T-cell (primary cell): ENCODE data around the gene ABCC3. TPM values are rescaled to one million over a fixed set of nuclear protein-coding genes. Genes with fewer than 3 reads are reported as not detected.

Experiments used
- ATAC-seq, 4 experiments: fragments of 200-7000 bp in 3 of 4; fragments of 150-1000 bp in 1 of 4; cut with Tn5 transposase; replicated peaks in 1 of 4; 1 replicate in 3 of 4; 2 replicates in 1 of 4; pipeline ENCODE4 v1.10.0; 2021; ENCODE audit warnings: moderate library complexity in 3 of 4, mild to moderate bottlenecking in 2 of 4, moderate number of reproducible peaks in 1 of 4
- CTCF ChIA-PET, 2 donors: fragments of 300-600 bp; sonication (Branson Sonifier 250); formaldehyde crosslinking; loops; one replicate each; lab custom pipeline; 2022; ENCODE audit warnings: antibody characterized with exemption in 2 of 2; lab: Charles Lee
- POLR2A ChIA-PET, 2 donors: fragments of 300-600 bp; sonication (Branson Sonifier 250); formaldehyde crosslinking; loops; one replicate each; lab custom pipeline; 2022; ENCODE audit warnings: antibody characterized with exemption in 2 of 2; lab: Charles Lee
- DNase-seq, 35 experiments: peaks; one replicate each; pipeline versions ENCODE4 v3.0.0 to v3.0.0-alpha.2; 2013 to 2023
- H3K27ac ChIP-seq: one replicate; pipeline ENCODE4 v1.5.1; 2013; ENCODE audit warnings: low read length
- H3K27me3 ChIP-seq, 2 experiments: replicated peaks in 1 of 2; 1 replicate in 1 of 2; 2 replicates in 1 of 2; pipeline versions ENCODE4 v1.6.1 to v1.7.0; 2013; ENCODE audit warnings: low read length in 1 of 2, mixed read lengths in 1 of 2; ENCODE audit not compliant: control insufficient read depth in 2 of 2, insufficient read depth in 2 of 2; ENCODE audit errors: extremely low read depth in 1 of 2
- H3K36me3 ChIP-seq, 2 donors: 1 replicate in 1 of 2; 2 replicates in 1 of 2; pipeline versions ENCODE4 v1.6.1 to v1.7.0; 2013; ENCODE audit warnings: low read length in 1 of 2; ENCODE audit not compliant: control insufficient read depth in 2 of 2, insufficient read depth in 1 of 2; ENCODE audit errors: extremely low read depth in 1 of 2
- H3K4me1 ChIP-seq, 2 experiments: 1 replicate in 1 of 2; 2 replicates in 1 of 2; pipeline versions ENCODE4 v1.6.1 to v1.7.0; 2013; ENCODE audit warnings: low read length in 2 of 2, mixed read lengths in 1 of 2; ENCODE audit not compliant: insufficient read depth in 2 of 2, control insufficient read depth in 1 of 2; ENCODE audit errors: extremely low read depth in 1 of 2
- H3K4me3 ChIP-seq, 2 donors: 1 replicate in 1 of 2; 2 replicates in 1 of 2; pipeline versions ENCODE4 v1.5.1 to v1.7.0; 2013; ENCODE audit warnings: mild to moderate bottlenecking in 2 of 2, low read length in 1 of 2, moderate library complexity in 1 of 2; ENCODE audit not compliant: control insufficient read depth in 1 of 2; ENCODE audit errors: extremely low read depth in 1 of 2
- H3K9me3 ChIP-seq: 2 replicates; pipeline ENCODE4 v1.7.0; 2013
- H3K27ac Mint-ChIP-seq, 2 donors: one replicate each; pipeline ENCODE4 v1.8.0; 2020 to 2021; ENCODE audit warnings: mild to moderate bottlenecking in 2 of 2, mixed read lengths in 2 of 2
- H3K27me3 Mint-ChIP-seq, 2 donors: one replicate each; pipeline ENCODE4 v1.8.0; 2021 to 2022; ENCODE audit warnings: mixed read lengths in 2 of 2
- H3K36me3 Mint-ChIP-seq: one replicate; pipeline ENCODE4 v1.8.0; 2021; ENCODE audit warnings: mixed read lengths
- H3K4me1 Mint-ChIP-seq, 3 donors: one replicate each; pipeline ENCODE4 v1.8.0; 2020 to 2022; ENCODE audit warnings: mixed read lengths in 3 of 3, mild to moderate bottlenecking in 1 of 3
- H3K4me3 Mint-ChIP-seq, 3 donors: one replicate each; pipeline ENCODE4 v1.8.0; 2020 to 2022; ENCODE audit warnings: mild to moderate bottlenecking in 3 of 3, mixed read lengths in 3 of 3, moderate library complexity in 3 of 3
- H3K9me3 Mint-ChIP-seq, 3 donors: one replicate each; pipeline ENCODE4 v1.8.0; 2020 to 2022; ENCODE audit warnings: mixed read lengths in 3 of 3
- WGBS: methylation state at CpG from one replicate; pipeline ENCODE4 v1.1.5; 2013; ENCODE audit warnings: missing lambda C conversion rate; ENCODE audit not compliant: insufficient coverage; 5-methylcytosine and 5-hydroxymethylcytosine counted together
- total RNA-seq, 35 experiments: library from RNA in 6 of 35; stranded (reverse) in 6 of 35; fragments of 120-200 nt in 1 of 35; gene quantifications; one replicate each; pipeline versions ENCODE4 v1.2.1 to v1.2.4 and lab custom pipeline; 2013 to 2026

The ABCC3 gene
- total RNA-seq, 5 donors from 2014 or later (not counting 1 experiment from before 2014, with no cell fraction given) = 0.75 to 2.2 (median 1.5) TPM; not detected in 1

- Histone ChIP-seq H3K27me3 (peaks cover 7 to 89% of the 10 kb centered on the region in 2 experiments), H3K9me3 (no peaks in the 10 kb centered on the region), H3K36me3 (no peaks in the 10 kb centered on the region), H3K27ac (no peak overlapping the region), H3K4me3 (no peak overlapping the region), H3K4me1 (peaks cover 0 to 9% of the 10 kb centered on the region in 2 experiments)
- ATAC-seq (no peak), DNase-seq (no peak)
- ChIA-PET CTCF (no interaction called here), POLR2A (no interaction called here)
- Mint-ChIP-seq H3K27me3 (peaks cover 46 to 67% of the 10 kb centered on the region in 2 donors), H3K9me3 (no peaks in the 10 kb centered on the region), H3K27ac (no peak overlapping the region), H3K4me1 (peaks cover 0 to 7% (median 7%) of the 10 kb centered on the region in 3 donors), H3K36me3 (no peaks in the 10 kb centered on the region), H3K4me3 (no peak overlapping the region)
- 80% methylated on average over 6 of the region's 7 CpGs for WGBS
Observed at GRCh38 chr17:50636804-50637195, 2.1 kb downstream of the ABCC3 start.

GRCh38 chr17:50637829-50638605, 3.3 kb downstream of the ABCC3 start:
- CTCF ChIA-PET = interaction anchor here in 1 of 2 donors (0.5 to 0.6 kb wide), 2 partner anchors 15 to 415 kb away, joined by 3 to 4 read pairs; no protein-coding TSS in a partner anchor
- H3K4me1 Mint-ChIP-seq = peaks cover 0 to 7% (median 7%) of the 10 kb centered on the region in 3 donors
- H3K4me3 Mint-ChIP-seq = no peak overlapping the region
- no peak overlapping the region for H3K27ac Mint-ChIP-seq
- H3K36me3 Mint-ChIP-seq = no peaks in the 10 kb centered on the region
- no peaks in the 10 kb centered on the region for H3K36me3 ChIP-seq
- peaks cover 0 to 9% of the 10 kb centered on the region in 2 experiments for H3K4me1 ChIP-seq
- peaks cover 2 to 87% of the 10 kb centered on the region in 2 experiments for H3K27me3 ChIP-seq
- POLR2A ChIA-PET = no interaction called here
- ATAC-seq = no peak
- no peak for DNase-seq
- no peak overlapping the region for H3K27ac ChIP-seq
- H3K9me3 ChIP-seq = no peaks in the 10 kb centered on the region
- peaks cover 36 to 60% of the 10 kb centered on the region in 2 donors for H3K27me3 Mint-ChIP-seq
- H3K9me3 Mint-ChIP-seq = no peaks in the 10 kb centered on the region
- 63% methylated on average over 5 of the region's 7 CpGs for WGBS
- no peak overlapping the region for H3K4me3 ChIP-seq

- no peaks in the 10 kb centered on the region for H3K36me3 Mint-ChIP-seq
- peaks cover 0 to 86% of the 10 kb centered on the region in 2 experiments for H3K27me3 ChIP-seq
- CTCF ChIA-PET = no interaction called here
- H3K27ac Mint-ChIP-seq = no peak overlapping the region
- no peak overlapping the region for H3K4me3 Mint-ChIP-seq
- H3K27ac ChIP-seq = no peak overlapping the region
- WGBS = 100% methylated on average over 1 of the region's 2 CpGs
- H3K36me3 ChIP-seq = no peaks in the 10 kb centered on the region
- no peaks in the 10 kb centered on the region for H3K9me3 ChIP-seq
- POLR2A ChIA-PET = no interaction called here
- peaks cover 0 to 7% (median 6%) of the 10 kb centered on the region in 3 donors for H3K4me1 Mint-ChIP-seq
- H3K27me3 Mint-ChIP-seq = peaks cover 32 to 57% of the 10 kb centered on the region in 2 donors
- H3K9me3 Mint-ChIP-seq = no peaks in the 10 kb centered on the region
- DNase-seq (no peak), ATAC-seq (no peak)
- H3K4me1 ChIP-seq = peaks cover 0 to 9% of the 10 kb centered on the region in 2 experiments
- H3K4me3 ChIP-seq = no peak overlapping the region
Observed at GRCh38 chr17:50638606-50638965, 3.9 kb downstream of the ABCC3 start.

GRCh38 chr17:50638966-50639713, 4.5 kb downstream of the ABCC3 start:
- Histone ChIP-seq H3K4me1 (peaks cover 0 to 9% of the 10 kb centered on the region in 2 experiments), H3K9me3 (no peaks in the 10 kb centered on the region), H3K27me3 (peaks cover 0 to 82% of the 10 kb centered on the region in 2 experiments), H3K27ac (no peak overlapping the region), H3K36me3 (no peaks in the 10 kb centered on the region), H3K4me3 (no peak overlapping the region)
- ChIA-PET POLR2A (no interaction called here), CTCF (no interaction called here)
- DNase-seq = no peak
- Mint-ChIP-seq H3K27ac (no peak overlapping the region), H3K4me3 (no peak overlapping the region), H3K9me3 (no peaks in the 10 kb centered on the region), H3K27me3 (peaks cover 32 to 55% of the 10 kb centered on the region in 2 donors), H3K36me3 (no peaks in the 10 kb centered on the region), H3K4me1 (peaks cover 0 to 7% (median 3%) of the 10 kb centered on the region in 3 donors)
- 35% methylated on average over 6 of the region's 9 CpGs for whole genome bisulfite sequencing
- no peak for ATAC-seq

GRCh38 chr17:50640686-50641351, 6.1 kb downstream of the ABCC3 start:
- Mint-ChIP-seq H3K36me3 (no peaks in the 10 kb centered on the region), H3K4me1 (no peaks in the 10 kb centered on the region), H3K4me3 (no peak overlapping the region), H3K27ac (no peak overlapping the region), H3K9me3 (no peaks in the 10 kb centered on the region), H3K27me3 (peaks cover 28 to 47% of the 10 kb centered on the region in 2 donors)
- DNase-seq (no peak), ATAC-seq (no peak)
- no peaks in the 10 kb centered on the region for H3K9me3 ChIP-seq
- H3K4me1 ChIP-seq = no peaks in the 10 kb centered on the region
- peaks cover 0 to 68% of the 10 kb centered on the region in 2 experiments for H3K27me3 ChIP-seq
- ChIA-PET POLR2A (no interaction called here), CTCF (no interaction called here)
- H3K36me3 ChIP-seq = no peaks in the 10 kb centered on the region
- 81% methylated on average over 8 of the region's 12 CpGs for WGBS
- no peak overlapping the region for H3K4me3 ChIP-seq
- H3K27ac ChIP-seq = no peak overlapping the region

- POLR2A ChIA-PET = no interaction called here
- Mint-ChIP-seq H3K4me3 (no peak overlapping the region), H3K27me3 (peaks cover 26 to 46% of the 10 kb centered on the region in 2 donors), H3K27ac (no peak overlapping the region), H3K36me3 (no peaks in the 10 kb centered on the region), H3K9me3 (no peaks in the 10 kb centered on the region), H3K4me1 (no peaks in the 10 kb centered on the region)
- Histone ChIP-seq H3K27ac (no peak overlapping the region), H3K9me3 (no peaks in the 10 kb centered on the region), H3K4me3 (no peak overlapping the region), H3K4me1 (no peaks in the 10 kb centered on the region), H3K27me3 (peaks cover 0 to 64% of the 10 kb centered on the region in 2 experiments), H3K36me3 (no peaks in the 10 kb centered on the region)
- CTCF ChIA-PET = no interaction called here
- DNase-seq (no peak), ATAC-seq (no peak)
- 67% methylated on average over 1 of the region's 3 CpGs for WGBS
Observed at GRCh38 chr17:50641357-50641756, 6.7 kb downstream of the ABCC3 start.
